ENCODE results near the gene TMED10.
"Not testable (repeated sequence)": the region's sequence is repeated elsewhere in the genome, so short reads cannot be mapped to it uniquely, and the experiment has no call there.

The TMED10 gene

GRCh38 chr14:75191100-75191499 lies 14.7 kb upstream of the TMED10 start:
- no peak for DNase-seq (ENCODE audit: low read depth in 3 of 3, low spot score in 1 of 3)

- DNase-seq (ENCODE audit: low read depth in 3 of 3, low spot score in 1 of 3): no peak
Observed at GRCh38 chr14:75190023-75190422, 13.6 kb upstream of the TMED10 start.

- DNase-seq (ENCODE audit: low read depth in 3 of 3, low spot score in 1 of 3): no peak
Observed at GRCh38 chr14:75188520-75189268, 12.3 kb upstream of the TMED10 start.

- no peak for DNase-seq (ENCODE audit: low read depth in 3 of 3, low spot score in 1 of 3)
Observed at GRCh38 chr14:75188086-75188485, 11.7 kb upstream of the TMED10 start.

GRCh38 chr14:75186953-75187352 lies 10.5 kb upstream of the TMED10 start:
- no peak for DNase-seq (ENCODE audit: low read depth in 3 of 3, low spot score in 1 of 3)

GRCh38 chr14:75185251-75186040 lies 9.0 kb upstream of the TMED10 start:
- DNase-seq (ENCODE audit: low read depth in 3 of 3, low spot score in 1 of 3): no peak

- DNase-seq (ENCODE audit: low read depth in 3 of 3, low spot score in 1 of 3): no peak
Observed at GRCh38 chr14:75184492-75184891, 8.1 kb upstream of the TMED10 start.

- DNase-seq (ENCODE audit: low read depth in 3 of 3, low spot score in 1 of 3): no peak
Observed at GRCh38 chr14:75184039-75184438, 7.6 kb upstream of the TMED10 start.

GRCh38 chr14:75183225-75183624 lies 6.8 kb upstream of the TMED10 start:
- DNase-seq (ENCODE audit: low read depth in 3 of 3, low spot score in 1 of 3): no peak

GRCh38 chr14:75182821-75183220 lies 6.4 kb upstream of the TMED10 start:
- no peak for DNase-seq (ENCODE audit: low read depth in 3 of 3, low spot score in 1 of 3)

- not testable (repeated sequence) for DNase-seq (ENCODE audit: low read depth in 3 of 3, low spot score in 1 of 3)
Observed at GRCh38 chr14:75182163-75182562, 5.8 kb upstream of the TMED10 start.

- DNase-seq (ENCODE audit: low read depth in 3 of 3, low spot score in 1 of 3): no peak
Observed at GRCh38 chr14:75181293-75182062, 5.1 kb upstream of the TMED10 start.

- DNase-seq (ENCODE audit: low read depth in 3 of 3, low spot score in 1 of 3): no peak
Observed at GRCh38 chr14:75175677-75176141, 703 bp downstream of the TMED10 start.

GRCh38 chr14:75174066-75174465 lies 2.3 kb downstream of the TMED10 start:
- DNase-seq (ENCODE audit: low read depth in 3 of 3, low spot score in 1 of 3): no peak

- DNase-seq (ENCODE audit: low read depth in 3 of 3, low spot score in 1 of 3): no peak
Observed at GRCh38 chr14:75170772-75171171, 5.6 kb downstream of the TMED10 start.

GRCh38 chr14:75168586-75169335 lies 7.7 kb downstream of the TMED10 start:
- no peak for DNase-seq (ENCODE audit: low read depth in 3 of 3, low spot score in 1 of 3)

- DNase-seq (ENCODE audit: low read depth in 3 of 3, low spot score in 1 of 3): no peak
Observed at GRCh38 chr14:75167325-75167724, 9.1 kb downstream of the TMED10 start.

GRCh38 chr14:75165586-75166391 lies 10.6 kb downstream of the TMED10 start:
- DNase-seq (ENCODE audit: low read depth in 3 of 3, low spot score in 1 of 3): no peak

- DNase-seq (ENCODE audit: low read depth in 3 of 3, low spot score in 1 of 3): no peak
Observed at GRCh38 chr14:75164809-75165208, 11.6 kb downstream of the TMED10 start.

GRCh38 chr14:75163677-75164076 lies 12.7 kb downstream of the TMED10 start:
- no peak for DNase-seq (ENCODE audit: low read depth in 3 of 3, low spot score in 1 of 3)
